MM.1S (cell line): ENCODE measurements around the gene NLGN1.

Experiments
- DNase-seq: peaks from one replicate; pipeline ENCODE4 v3.0.0-alpha.2; 2015
- H2AFZ ChIP-seq: fragments of 300-600 bp; sonication (generic); 2 replicates; pipeline ENCODE4 v1.6.0; 2016; ENCODE audit warnings: antibody characterized with exemption, low read length
- H3F3A ChIP-seq: fragments of 300-600 bp; sonication (generic); 2 replicates; pipeline ENCODE4 v1.6.1; 2016; ENCODE audit warnings: mild to moderate bottlenecking, antibody characterized with exemption, low read length, moderate library complexity, mixed read lengths; ENCODE audit not compliant: insufficient read depth
- H3K27ac ChIP-seq: fragments of 300-600 bp; sonication (generic); 2 replicates; pipeline ENCODE4 v1.5.1; 2016; ENCODE audit warnings: mild to moderate bottlenecking, low read length
- H3K27me3 ChIP-seq: fragments of 300-600 bp; sonication (generic); replicated peaks from 2 replicates; pipeline ENCODE4 v1.6.0; 2016; ENCODE audit warnings: low read length; ENCODE audit not compliant: insufficient read depth
- H3K36me3 ChIP-seq: fragments of 300-600 bp; sonication (generic); replicated peaks from 2 replicates; pipeline ENCODE4 v1.6.1; 2016; ENCODE audit warnings: mild to moderate bottlenecking, low read length, mixed read lengths; ENCODE audit not compliant: insufficient read depth
- H3K4me1 ChIP-seq: fragments of 300-600 bp; sonication (generic); 2 replicates; pipeline ENCODE4 v1.6.1; 2016; ENCODE audit warnings: low read length, mixed read lengths
- H3K4me2 ChIP-seq: fragments of 300-600 bp; sonication (generic); 2 replicates; pipeline ENCODE4 v1.6.0; 2016; ENCODE audit warnings: low read depth, low read length
- H3K4me3 ChIP-seq: fragments of 300-600 bp; sonication (generic); 2 replicates; pipeline ENCODE4 v1.5.1; 2016; ENCODE audit warnings: low read length, mixed read lengths
- H3K79me2 ChIP-seq: fragments of 300-600 bp; sonication (generic); 2 replicates; pipeline ENCODE4 v1.6.1; 2016; ENCODE audit warnings: mixed run types, low read length, mixed read lengths
- H3K9ac ChIP-seq: fragments of 300-600 bp; sonication (generic); 2 replicates; pipeline ENCODE4 v1.6.1; 2016; ENCODE audit warnings: low read length, mixed read lengths
- H3K9me2 ChIP-seq: fragments of 300-600 bp; sonication (generic); replicated peaks from 2 replicates; pipeline ENCODE4 v1.6.1; 2016; ENCODE audit warnings: mild to moderate bottlenecking, low read length, mixed read lengths; ENCODE audit not compliant: insufficient read depth
- H3K9me3 ChIP-seq: fragments of 300-600 bp; sonication (generic); replicated peaks from 2 replicates; pipeline ENCODE4 v1.6.1; 2016; ENCODE audit warnings: mild to moderate bottlenecking, low read length, mixed read lengths; ENCODE audit not compliant: insufficient read depth
- H4K20me1 ChIP-seq: fragments of 300-600 bp; sonication (generic); 2 replicates; pipeline ENCODE4 v1.6.1; 2016; ENCODE audit warnings: mild to moderate bottlenecking, low read length, moderate library complexity, mixed read lengths; ENCODE audit not compliant: insufficient read depth
- CTCF ChIP-seq: fragments of 300-600 bp; sonication (generic); IDR thresholded peaks from 2 replicates; pipeline ENCODE4 v1.5.1; 2016; ENCODE audit warnings: antibody characterized with exemption, low read length, mixed read lengths
- EZH2 ChIP-seq: fragments of 300-600 bp; sonication (generic); optimal IDR thresholded peaks from 2 replicates; pipeline ENCODE3; 2017; ENCODE audit warnings: low read depth, mild to moderate bottlenecking, antibody characterized with exemption, low read length, mixed read lengths
- EZH2phosphoT487 ChIP-seq: fragments of 300-600 bp; sonication (generic); IDR thresholded peaks from 2 replicates; pipeline ENCODE4 v1.6.1; 2018; ENCODE audit warnings: antibody characterized with exemption, low read length

The NLGN1 gene

GRCh38 chr3:174111776-174112175 is 714.2 kb downstream of the NLGN1 start:
- no peak for DNase-seq
- Histone ChIP-seq H3K4me1 (no peaks in the 10 kb centered on the region), H3K4me3 (no peak overlapping the region), H3K27ac (no peak overlapping the region), H2AFZ (no peak overlapping the region), H3K36me3 (no peaks in the 10 kb centered on the region), H3K27me3 (no peaks in the 10 kb centered on the region), H3K79me2 (no peaks in the 10 kb centered on the region), H4K20me1 (no peaks in the 10 kb centered on the region), H3K9me2 (no peaks in the 10 kb centered on the region), H3F3A (no peaks in the 10 kb centered on the region), H3K9ac (no peak overlapping the region), H3K9me3 (no peaks in the 10 kb centered on the region), H3K4me2 (no peak overlapping the region)
- no peak for TF ChIP-seq CTCF
- no peak for TF ChIP-seq EZH2phosphoT487
- no peak for TF ChIP-seq EZH2

- TF ChIP-seq EZH2 (no peak), EZH2phosphoT487 (no peak), CTCF (no peak)
- H3K9ac ChIP-seq: no peak overlapping the region
- H3K4me2 ChIP-seq: no peak overlapping the region
- H3K27me3 ChIP-seq: no peaks in the 10 kb centered on the region
- no peaks in the 10 kb centered on the region for H3F3A ChIP-seq
- H3K9me2 ChIP-seq: no peaks in the 10 kb centered on the region
- H3K4me3 ChIP-seq: no peak overlapping the region
- no peaks in the 10 kb centered on the region for H3K4me1 ChIP-seq
- no peak overlapping the region for H3K27ac ChIP-seq
- no peaks in the 10 kb centered on the region for H3K9me3 ChIP-seq
- no peaks in the 10 kb centered on the region for H3K79me2 ChIP-seq
- H2AFZ ChIP-seq: no peak overlapping the region
- no peaks in the 10 kb centered on the region for H4K20me1 ChIP-seq
- no peaks in the 10 kb centered on the region for H3K36me3 ChIP-seq
- no peak for DNase-seq
These were observed 718.9 kb downstream of the NLGN1 start for GRCh38 chr3:174116421-174116820.

- H3K4me2 ChIP-seq: no peak overlapping the region
- H4K20me1 ChIP-seq: no peaks in the 10 kb centered on the region
- no peaks in the 10 kb centered on the region for H3K36me3 ChIP-seq
- no peaks in the 10 kb centered on the region for H3K9me2 ChIP-seq
- H3K9me3 ChIP-seq: no peaks in the 10 kb centered on the region
- H3K27ac ChIP-seq: no peak overlapping the region
- H3K4me3 ChIP-seq: no peak overlapping the region
- no peak overlapping the region for H2AFZ ChIP-seq
- TF ChIP-seq EZH2 (no peak), EZH2phosphoT487 (no peak), CTCF (no peak)
- H3K9ac ChIP-seq: no peak overlapping the region
- H3K4me1 ChIP-seq: no peaks in the 10 kb centered on the region
- no peak for DNase-seq
- no peaks in the 10 kb centered on the region for H3K27me3 ChIP-seq
- no peaks in the 10 kb centered on the region for H3K79me2 ChIP-seq
- no peaks in the 10 kb centered on the region for H3F3A ChIP-seq
These were observed 723.5 kb downstream of the NLGN1 start for GRCh38 chr3:174120997-174121396.
